M059J (cell line): Measurements from ENCODE around the gene PPFIA4. TPM values are rescaled to one million over a fixed set of nuclear protein-coding genes. Genes with fewer than 3 reads are reported as not detected.

Experiments used
- DNase-seq: peaks from one replicate; pipeline ENCODE4 v3.0.0-alpha.2; 2012; ENCODE audit warnings: low read depth
- total RNA-seq: library from RNA; depleted of rRNA; stranded (reverse); fragments of >200 nt; shearing (Covaris generic); gene quantifications from 2 replicates; pipeline ENCODE4 v1.2.3, GENCODE V29; 2014

Gene PPFIA4
- total RNA-seq, 1 experiment from 2014 or later: 12.1 TPM

- no peak for DNase-seq
These were observed 14.4 kb downstream of the PPFIA4 start for GRCh38 chr1:203040513-203041275.

DNA sequence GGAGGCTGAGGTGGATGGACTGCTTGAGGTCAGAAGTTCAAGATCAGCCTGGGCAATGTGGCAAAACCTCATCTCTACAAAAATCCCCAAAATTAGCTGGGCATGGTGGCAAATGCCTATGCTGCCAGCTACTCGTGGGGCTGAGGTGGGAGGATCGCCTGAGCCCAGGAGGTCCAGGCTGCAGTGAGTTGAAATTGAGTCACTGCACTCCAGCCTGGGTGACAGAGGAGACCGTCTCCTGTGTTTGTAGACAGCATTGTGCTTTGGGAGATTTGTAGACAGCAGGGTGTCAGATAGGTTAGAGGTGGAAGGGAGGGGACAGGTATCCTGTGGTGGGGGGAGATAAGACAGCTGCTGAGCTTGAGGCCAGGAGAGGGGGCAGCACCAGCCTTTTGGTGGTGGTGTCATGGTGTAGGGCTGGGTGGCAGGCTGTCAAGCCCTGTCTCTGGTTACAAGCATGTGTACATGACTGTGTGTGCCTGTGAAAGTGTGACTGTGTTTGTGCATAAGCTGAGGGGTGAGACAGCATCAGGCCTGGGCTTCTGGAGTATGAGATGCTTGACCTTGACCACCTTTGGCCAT lies 15.2 kb downstream of the PPFIA4 start:
- DNase-seq: no peak

DNA sequence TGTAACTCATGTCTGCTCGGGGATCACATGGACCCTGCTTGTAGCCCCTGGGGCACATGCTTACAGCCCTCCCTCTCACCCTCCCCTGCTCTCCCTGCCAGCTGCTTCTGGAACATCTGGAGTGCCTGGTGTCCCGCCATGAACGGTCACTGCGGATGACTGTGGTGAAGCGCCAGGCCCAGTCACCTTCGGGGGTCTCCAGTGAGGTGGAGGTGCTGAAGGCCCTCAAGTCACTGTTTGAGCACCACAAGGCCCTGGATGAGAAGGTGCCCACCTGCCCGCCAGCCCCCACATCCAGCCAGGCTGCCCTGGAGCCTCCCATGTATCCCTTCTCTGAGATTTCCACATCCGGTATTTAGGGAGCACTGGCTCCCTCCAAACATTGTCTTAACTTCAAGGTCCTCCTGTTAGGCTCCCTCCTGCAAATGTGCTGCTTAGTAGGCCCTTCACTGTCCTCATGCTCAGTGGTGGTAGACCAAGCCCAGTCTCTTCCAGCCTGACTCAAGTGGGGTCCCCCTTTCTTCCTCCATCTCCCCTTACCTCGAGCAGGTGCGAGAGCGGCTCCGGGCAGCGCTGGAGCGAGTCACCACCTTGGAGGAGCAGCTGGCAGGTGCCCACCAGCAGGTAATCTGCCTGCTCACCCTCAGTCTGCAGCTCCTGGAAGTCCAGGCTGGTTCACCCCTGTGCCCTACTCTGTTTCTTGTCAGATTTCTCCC lies 17.7 kb downstream of the PPFIA4 start:
- no peak for DNase-seq

- DNase-seq: no peak
These were observed 18.4 kb downstream of the PPFIA4 start for GRCh38 chr1:203044546-203045250.

DNA sequence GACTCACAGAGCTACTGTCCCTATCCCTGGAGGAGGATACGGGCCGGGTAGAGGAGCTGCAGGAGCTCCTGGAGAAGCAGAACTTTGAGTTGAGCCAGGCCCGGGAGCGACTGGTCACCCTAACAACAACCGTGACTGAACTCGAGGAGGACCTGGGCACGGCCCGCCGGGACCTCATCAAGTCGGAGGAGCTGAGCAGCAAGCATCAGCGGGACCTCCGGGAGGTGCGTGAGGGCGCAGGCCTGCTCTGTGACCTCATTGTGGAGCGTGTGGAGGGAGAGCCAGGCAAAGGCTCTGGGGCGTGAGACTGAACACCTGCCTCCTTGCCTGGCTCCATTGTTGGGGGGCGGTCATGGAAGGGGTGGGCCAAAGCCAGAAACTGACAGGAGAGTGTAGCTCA lies 19.0 kb downstream of the PPFIA4 start:
- DNase-seq: no peak

DNA sequence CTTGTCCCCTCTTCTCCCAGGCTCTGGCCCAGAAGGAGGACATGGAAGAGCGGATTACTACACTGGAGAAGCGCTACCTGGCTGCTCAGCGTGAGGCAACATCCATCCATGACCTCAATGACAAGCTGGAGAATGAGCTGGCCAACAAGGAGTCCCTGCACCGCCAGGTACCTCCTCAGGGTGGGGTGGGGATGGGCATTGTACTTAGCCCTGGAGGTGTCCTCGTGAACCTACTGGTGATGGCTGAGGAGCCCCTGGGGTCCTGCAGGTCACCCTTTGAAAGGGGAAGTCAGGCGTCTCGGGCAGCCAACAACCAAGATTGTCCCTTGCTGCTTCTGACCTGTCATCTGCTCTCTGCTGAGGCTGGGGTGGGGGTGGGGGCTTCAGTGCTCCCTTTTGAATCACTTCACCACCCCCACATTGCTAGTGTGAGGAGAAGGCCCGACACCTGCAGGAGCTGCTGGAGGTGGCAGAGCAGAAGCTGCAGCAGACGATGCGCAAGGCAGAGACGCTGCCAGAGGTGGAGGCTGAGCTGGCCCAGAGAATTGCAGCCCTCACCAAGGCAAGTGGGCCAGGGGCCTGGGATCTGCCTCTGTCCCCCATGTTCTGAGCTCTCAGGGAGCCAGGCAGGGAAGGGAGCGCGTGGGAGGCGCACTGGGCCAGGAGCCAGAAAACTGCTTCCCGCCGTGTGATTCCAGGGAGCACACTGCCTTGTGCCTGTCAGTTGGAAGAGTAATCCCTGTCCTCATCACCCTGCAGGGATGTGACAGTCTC lies 19.7 kb downstream of the PPFIA4 start:
- no peak for DNase-seq

DNA sequence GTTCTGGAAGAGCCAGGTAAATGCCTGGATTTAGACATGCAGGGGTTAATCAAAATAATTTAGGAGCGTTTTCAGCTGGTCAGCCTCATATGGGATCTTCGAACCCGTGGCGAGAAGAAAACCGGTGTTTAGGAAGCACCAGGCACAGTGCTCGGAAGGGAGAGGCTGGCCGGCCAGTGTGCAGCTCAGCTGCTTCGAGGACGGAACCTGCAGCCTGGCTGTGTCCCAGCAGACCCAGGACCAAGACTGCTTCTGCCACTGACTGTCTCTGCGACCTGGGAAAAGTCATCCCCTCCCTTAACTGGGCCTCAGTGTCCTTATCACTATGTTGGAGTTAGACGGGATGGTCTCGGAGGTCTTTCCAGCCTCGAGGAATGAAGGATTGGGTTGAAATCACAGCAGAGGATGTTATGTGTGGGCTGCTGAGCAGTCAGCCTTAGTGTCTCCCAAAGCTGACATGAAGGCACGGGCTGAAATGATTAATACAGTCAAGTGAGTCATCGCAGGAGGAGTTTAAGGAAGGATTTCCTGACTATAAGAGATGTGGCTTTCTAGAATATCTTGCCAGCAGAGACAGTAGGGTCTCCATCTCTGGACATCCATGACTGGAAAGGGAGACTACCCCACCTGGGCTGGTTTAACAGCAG lies 20.8 kb downstream of the PPFIA4 start:
- peak; percentile 83 for DNase-seq

DNA sequence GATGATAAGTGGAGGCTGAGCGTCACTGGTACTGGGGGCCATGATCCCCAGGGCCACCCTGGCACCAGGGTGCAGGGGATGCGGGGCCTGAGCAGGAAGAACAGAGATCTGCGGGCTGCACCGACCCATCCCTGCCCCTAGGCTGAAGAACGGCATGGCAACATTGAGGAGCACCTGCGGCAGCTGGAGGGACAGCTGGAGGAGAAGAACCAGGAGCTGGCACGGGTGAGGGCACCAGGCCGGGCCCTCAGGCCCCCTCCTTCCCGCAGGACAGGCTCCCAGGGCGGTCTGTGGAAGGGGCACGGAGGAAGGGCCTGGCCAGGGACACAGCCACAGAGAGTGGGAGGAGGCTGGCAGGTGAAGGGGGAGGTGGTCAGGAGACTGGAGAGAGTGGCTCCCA lies 21.8 kb downstream of the PPFIA4 start:
- no peak for DNase-seq

DNA sequence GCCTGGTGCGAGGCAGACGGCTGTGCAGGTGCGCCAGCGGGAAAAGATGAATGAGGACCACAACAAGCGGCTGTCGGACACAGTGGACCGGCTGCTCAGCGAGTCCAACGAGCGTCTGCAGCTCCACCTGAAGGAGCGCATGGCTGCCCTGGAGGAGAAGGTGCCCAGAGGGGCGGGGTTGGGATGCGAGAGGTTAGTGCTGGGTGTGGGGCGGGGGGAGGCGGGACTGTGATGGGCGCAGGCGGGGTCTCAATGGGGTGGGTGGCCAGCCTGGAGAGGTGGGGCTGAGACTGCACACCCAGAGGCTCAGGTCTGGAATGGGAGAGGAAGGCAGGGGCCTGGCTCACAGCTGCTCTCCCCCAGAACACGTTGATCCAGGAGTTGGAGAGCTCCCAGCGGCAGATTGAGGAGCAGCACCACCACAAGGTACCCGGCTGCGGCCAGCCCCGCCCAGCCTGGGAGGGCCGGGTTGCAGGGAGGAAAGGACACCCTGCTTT lies 22.3 kb downstream of the PPFIA4 start:
- DNase-seq: no peak

DNA sequence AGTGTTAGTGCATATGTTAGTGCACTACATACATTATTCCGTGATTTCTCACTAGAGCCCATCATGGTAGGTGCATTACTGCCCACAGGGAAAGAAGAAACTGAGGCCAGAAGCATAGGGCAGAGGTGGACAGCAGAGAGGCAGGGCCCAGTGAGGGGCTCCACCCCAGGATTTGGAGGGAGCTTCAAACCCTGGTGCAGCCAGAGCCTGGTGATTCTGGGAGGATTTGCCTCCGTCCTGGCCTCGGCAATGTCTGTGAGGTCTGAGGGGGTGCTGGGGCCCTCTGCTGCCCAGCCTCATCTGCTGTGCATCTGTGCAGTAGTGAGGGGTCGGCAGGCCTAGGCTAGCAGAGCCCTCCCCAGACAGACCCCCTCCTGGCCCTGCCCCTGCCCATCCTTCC lies 22.8 kb downstream of the PPFIA4 start:
- no peak for DNase-seq

GRCh38 chr1:203049576-203050180 lies 23.4 kb downstream of the PPFIA4 start:
- DNase-seq: no peak

- no peak for DNase-seq
These were observed 24.5 kb downstream of the PPFIA4 start for GRCh38 chr1:203050826-203051225.

GRCh38 chr1:203051841-203052324 lies 25.6 kb downstream of the PPFIA4 start:
- DNase-seq: no peak

- DNase-seq: no peak
These were observed 26.3 kb downstream of the PPFIA4 start for GRCh38 chr1:203052601-203053000.

GRCh38 chr1:203054184-203054583 lies 27.9 kb downstream of the PPFIA4 start:
- DNase-seq: no peak

GRCh38 chr1:203054642-203055041 lies 28.4 kb downstream of the PPFIA4 start:
- DNase-seq: no peak

DNA sequence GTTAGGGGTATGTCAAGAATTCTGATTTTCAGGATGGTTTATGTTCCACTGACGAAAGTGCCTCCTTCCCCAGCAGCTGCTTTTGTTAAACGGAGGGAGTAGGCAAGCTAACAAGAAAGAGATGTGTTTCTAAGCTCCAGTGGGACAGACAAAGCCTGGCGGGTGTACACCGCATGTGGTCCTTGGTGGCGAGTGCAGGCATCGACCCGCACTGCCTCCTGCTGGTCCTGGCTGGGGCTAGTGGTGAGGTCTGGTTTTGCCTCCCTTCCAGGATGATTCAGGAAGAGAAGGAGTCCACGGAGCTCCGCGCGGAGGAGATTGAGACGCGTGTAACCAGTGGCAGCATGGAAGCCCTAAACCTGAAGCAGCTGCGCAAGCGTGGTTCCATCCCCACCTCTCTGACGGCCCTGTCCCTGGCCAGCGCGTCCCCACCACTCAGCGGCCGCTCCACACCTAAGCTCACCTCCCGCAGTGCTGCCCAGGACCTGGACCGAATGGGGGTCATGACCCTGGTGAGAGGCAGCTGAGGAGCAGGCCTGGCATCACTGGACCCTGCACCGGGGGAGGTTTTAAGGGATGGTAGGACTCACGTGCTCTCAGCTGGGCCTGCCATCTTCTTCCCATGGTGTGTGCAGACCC lies 29.0 kb downstream of the PPFIA4 start:
- DNase-seq: no peak

DNA sequence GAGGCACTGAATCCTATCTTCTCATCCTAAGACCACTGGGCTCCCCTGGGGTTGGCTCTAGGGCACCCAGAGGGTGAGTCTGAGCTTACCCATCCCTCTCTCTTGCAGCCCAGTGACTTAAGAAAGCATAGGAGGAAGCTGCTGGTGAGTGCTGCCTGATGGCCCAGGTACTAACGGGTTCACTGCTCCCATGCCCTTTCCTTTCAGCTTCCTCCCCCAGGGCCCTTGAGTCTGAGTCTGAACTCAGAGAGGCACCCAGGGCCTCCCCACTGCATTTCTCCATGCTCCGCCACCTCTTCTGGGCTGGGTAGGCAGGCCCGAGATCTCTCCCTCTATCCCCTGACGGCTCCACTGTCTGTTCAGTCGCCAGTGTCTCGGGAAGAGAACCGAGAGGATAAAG lies 29.7 kb downstream of the PPFIA4 start:
- DNase-seq: no peak

DNA sequence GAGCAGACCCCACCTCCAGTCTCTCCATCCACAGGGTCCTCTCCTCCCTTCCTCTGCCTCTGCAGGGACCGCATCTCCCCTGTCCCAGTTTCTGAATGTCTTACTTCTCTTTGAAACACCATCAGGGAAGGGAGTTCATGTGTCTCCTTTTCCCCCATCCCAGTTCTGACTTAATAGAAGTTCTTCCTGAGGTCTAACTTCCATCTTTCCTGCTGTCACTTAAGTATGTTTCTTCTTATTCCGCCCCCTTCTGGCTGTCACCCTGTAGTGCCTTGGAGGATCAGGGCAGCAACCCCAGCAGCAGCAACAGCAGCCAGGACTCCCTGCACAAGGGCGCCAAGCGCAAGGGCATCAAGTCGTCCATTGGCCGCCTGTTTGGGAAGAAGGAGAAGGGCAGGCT lies 30.2 kb downstream of the PPFIA4 start:
- DNase-seq: no peak
